K562 (cell line): ENCODE data around the gene MYO7A. TPM values are rescaled to one million over a fixed set of nuclear protein-coding genes. Genes with fewer than 3 reads are reported as not detected.

Experiments
- ATAC-seq: fragments of 200-7000 bp; cut with Tn5 transposase; 3 replicates; pipeline ENCODE4 v1.9.1; 2020; ENCODE audit warnings: moderate library complexity
- BruUV-seq: library from RNA; stranded (reverse); fragments of 400-500 nt; replicated peaks from 2 replicates; lab custom pipeline; 2021; lab: Mats Ljungman, UMichigan
- CTCF ChIA-PET: fragments of 300-600 bp; formaldehyde crosslinking; extraction: SDS; loops from one replicate; lab custom pipeline; 2021; ENCODE audit warnings: low intra/inter-chr PET ratio; lab: Yijun Ruan, JAX
- POLR2A ChIA-PET: fragments of 300-600, 350-650 bp; sonication (Branson Sonifier 250); formaldehyde crosslinking; extraction: SDS; loops from one replicate; lab custom pipeline; 2021; ENCODE audit warnings: antibody characterized with exemption, inconsistent platforms; lab: Yijun Ruan, JAX
- DNase-seq, 4 experiments: peaks; one replicate each; pipeline versions ENCODE4 v3.0.0 to v3.0.0-alpha.2; 2011 to 2018; ENCODE audit warnings: low spot score in 3 of 4, mixed read lengths in 3 of 4; ENCODE audit errors: extremely low read depth in 1 of 4
- FAIRE-seq: peaks from 2 replicates; lab custom pipeline; 2011; peaks lifted over from hg19 to GRCh38; lab: Jason Lieb, UNC
- H2AFZ ChIP-seq: 2 replicates; pipeline ENCODE4 v1.6.0; 2011; ENCODE audit warnings: low read depth, low read length, control low read depth, inconsistent platforms
- H3K27ac ChIP-seq: fragments of 200-600 bp; 3 replicates; pipeline ENCODE4 v1.8.0; 2011; ENCODE audit warnings: low read depth, mild to moderate bottlenecking, control low read depth, inconsistent platforms, low read length, moderate library complexity, mixed read lengths; ENCODE audit errors: extremely low read depth
- H3K27me3 ChIP-seq, 2 experiments: fragments of 300-600 bp in 1 of 2; 2 replicates in 1 of 2; 3 replicates in 1 of 2; pipeline versions ENCODE4 v1.6.0 to v1.8.0; 2011; ENCODE audit warnings: inconsistent platforms in 2 of 2, low read length in 2 of 2, mild to moderate bottlenecking in 1 of 2, mixed read lengths in 1 of 2, moderate library complexity in 1 of 2; ENCODE audit not compliant: control insufficient read depth in 2 of 2, insufficient read depth in 2 of 2
- H3K36me3 ChIP-seq: fragments of 300-600 bp; 3 replicates; pipeline ENCODE4 v1.8.0; 2011; ENCODE audit warnings: mild to moderate bottlenecking, low read length, inconsistent platforms; ENCODE audit not compliant: control insufficient read depth, insufficient read depth
- H3K4me1 ChIP-seq, 2 experiments: fragments of 200-600 bp in 1 of 2; replicated peaks in 1 of 2; 2 replicates in 1 of 2; 3 replicates in 1 of 2; pipeline versions ENCODE4 v1.5.1 to v1.8.0; 2011; ENCODE audit warnings: inconsistent platforms in 2 of 2, low read length in 2 of 2, mild to moderate bottlenecking in 1 of 2, mixed read lengths in 1 of 2, moderate library complexity in 1 of 2; ENCODE audit not compliant: control insufficient read depth in 2 of 2, insufficient read depth in 2 of 2
- H3K4me2 ChIP-seq: 2 replicates; pipeline ENCODE4 v1.6.1; 2011; ENCODE audit warnings: low read length, control low read depth, inconsistent platforms, mixed read lengths; ENCODE audit not compliant: insufficient read depth
- H3K4me3 ChIP-seq: fragments of 200-600 bp; sonication (generic), shearing (Covaris generic); 2 replicates; pipeline ENCODE4 v1.5.1; 2016; ENCODE audit warnings: control low read depth, inconsistent platforms
- H3K79me2 ChIP-seq: fragments of 200-600 bp; 3 replicates; pipeline ENCODE4 v1.8.0; 2011; ENCODE audit warnings: low read length, inconsistent platforms; ENCODE audit not compliant: control insufficient read depth, insufficient read depth
- H3K9ac ChIP-seq, 2 experiments: 2 replicates each; pipeline versions ENCODE4 v1.6.0 to v1.6.1; 2011; ENCODE audit warnings: low read depth in 2 of 2, low read length in 2 of 2, control low read depth in 1 of 2, inconsistent platforms in 1 of 2, mild to moderate bottlenecking in 1 of 2, mixed read lengths in 1 of 2; ENCODE audit not compliant: insufficient read depth in 1 of 2
- H3K9me1 ChIP-seq: one replicate; pipeline ENCODE4 v1.6.0; 2011; ENCODE audit warnings: inconsistent platforms, mild to moderate bottlenecking, low read length, moderate library complexity; ENCODE audit not compliant: control insufficient read depth, insufficient read depth
- H3K9me3 ChIP-seq: replicated peaks from 2 replicates; pipeline ENCODE4 v1.5.1; 2011; ENCODE audit warnings: low read depth, low read length, inconsistent platforms; ENCODE audit not compliant: control insufficient read depth, insufficient read depth
- H4K20me1 ChIP-seq: replicated peaks from 2 replicates; pipeline ENCODE4 v1.6.1; 2011; ENCODE audit warnings: low read length, inconsistent platforms, mixed read lengths; ENCODE audit not compliant: control insufficient read depth, insufficient read depth
- CC2D1A ChIP-seq: fragments of 450-650 bp; IDR thresholded peaks from 2 replicates; pipeline ENCODE4 v1.6.1; 2017; ENCODE audit warnings: mild to moderate bottlenecking
- CTCF ChIP-seq, 3 experiments: IDR thresholded peaks in 2 of 3; conservative IDR thresholded peaks in 1 of 3; 2 replicates each; pipeline ENCODE4 v1.5.1; 2011 to 2012; ENCODE audit warnings: low read length in 3 of 3, mild to moderate bottlenecking in 3 of 3, control low read depth in 2 of 3, improper control_type of control experiment in 1 of 3, inconsistent platforms in 1 of 3, low read depth in 1 of 3, mixed read lengths in 1 of 3, moderate library complexity in 1 of 3; ENCODE audit not compliant: insufficient read depth in 2 of 3
- HNRNPUL1 ChIP-seq: fragments of 200-400 bp; formaldehyde crosslinking; IDR thresholded peaks from 2 replicates; pipeline ENCODE4 v1.6.1; 2017; ENCODE audit warnings: low read length
- NR2C1 ChIP-seq, 2 experiments: fragments of 450-650 bp; IDR thresholded peaks; 2 replicates each; pipeline ENCODE4 v1.6.1; 2017; ENCODE audit warnings: mild to moderate bottlenecking in 2 of 2, antibody characterized with exemption in 1 of 2, inconsistent platforms in 1 of 2, missing compliant biosample characterization in 1 of 2, missing genetic modification characterization in 1 of 2
- NRF1 ChIP-seq, 2 experiments: fragments of 450-650 bp; IDR thresholded peaks in 1 of 2; conservative IDR thresholded peaks in 1 of 2; 2 replicates each; pipeline ENCODE4 v1.6.1; 2014; ENCODE audit warnings: mild to moderate bottlenecking in 2 of 2
- POLR2A ChIP-seq: fragments of 450-650 bp; conservative IDR thresholded peaks from 2 replicates; pipeline ENCODE4 v1.6.1; 2016
- RAD21 ChIP-seq, 2 experiments: fragments of 250-450 bp in 1 of 2; fragments of 450-650 bp in 1 of 2; sonication (Bioruptor Pico) in 1 of 2; formaldehyde crosslinking in 1 of 2; IDR thresholded peaks in 1 of 2; conservative IDR thresholded peaks in 1 of 2; 2 replicates each; pipeline versions ENCODE4 v1.4.0 to v1.8.0; 2020 to 2022; ENCODE audit warnings: mild to moderate bottlenecking in 2 of 2, moderate library complexity in 1 of 2
- SMC3 ChIP-seq: conservative IDR thresholded peaks from 2 replicates; pipeline ENCODE4 v1.6.1; 2011; ENCODE audit warnings: low read depth, low read length, improper control_type of control experiment; ENCODE audit not compliant: insufficient read depth
- VEZF1 ChIP-seq: fragments of 200-800 bp; sonication (Bioruptor generic); IDR thresholded peaks from 2 replicates; pipeline ENCODE4 v1.6.1; 2017; ENCODE audit warnings: missing genetic modification characterization, missing compliant biosample characterization
- WGBS: fragments of 100-300 bp; shearing (Covaris generic); methylation state at CpG from one replicate; pipeline ENCODE4 v1.1.6; 2016; ENCODE audit warnings: low coverage, mixed read lengths; ENCODE audit not compliant: insufficient coverage; ENCODE audit errors: missing lambda C conversion rate; 5-methylcytosine and 5-hydroxymethylcytosine counted together
- in situ Hi-C: fragments of 300-500 bp; cut with MboI; formaldehyde crosslinking; loops from 4 replicates; pipeline ENCODE4 v1.15.0; 2018; ENCODE audit warnings: inconsistent platforms, mixed read lengths
- intact Hi-C: fragments of 100-400 bp; cut with micrococcal nuclease; formaldehyde crosslinking; loops from 2 replicates; pipeline ENCODE4 v1.14.2; 2022
- polyA plus RNA-seq, 8 experiments: library from polyadenylated mRNA; depleted of rRNA in 4 of 8; stranded (reverse) in 5 of 8; unstranded in 3 of 8; fragments of >200 nt; fragmentation: Nextera tagmentation in 2 of 8; fragmentation: Illumina TruSeq in 1 of 8; extraction: Ambion mirVana in 2 of 8; extraction: Trizol in 1 of 8; gene quantifications; 2 replicates each; pipeline versions ENCODE4 v1.2.1 to v1.2.3, GENCODE V29; 2011 to 2014; ENCODE audit warnings: inconsistent platforms in 1 of 8, missing spikeins in 1 of 8
- total RNA-seq, 7 experiments: library from RNA; depleted of rRNA in 6 of 7; stranded (reverse); fragments of >200 nt in 6 of 7; fragmentation: Illumina TruSeq in 2 of 7; extraction: Trizol in 2 of 7; gene quantifications; 2 replicates each; pipeline versions ENCODE4 v1.2.1 to v1.2.3, GENCODE V29; 2011 to 2021; ENCODE audit warnings: low replicate concordance in 1 of 7

The MYO7A gene
- total and polyA plus RNA-seq, 9 of the 15 experiments (the other 6 are each of a cell fraction or from before 2014, with no cell fraction given): 0.01 to 0.11 (median 0.07) TPM; not detected in 1

- FAIRE-seq (peak; percentile 78), DNase-seq (peak; percentile 58 to 70 (median 62)), ATAC-seq (peak; percentile 75)
- H3K4me3 ChIP-seq: no peak overlapping the region
- TF ChIP-seq RAD21 (CRISPR knock-in tag; conservative IDR thresholded peaks at IDR 0.05 in 1 of 2, IDR thresholded peaks at IDR 0.05 in 1 of 2) (peak; percentile 28; a peak in 2 of 4 replicates), POLR2A (no peak), NRF1 (conservative IDR thresholded peaks at IDR 0.05 in 1 of 2, IDR thresholded peaks at IDR 0.05 in 1 of 2) (0 out of 4 replicates have a peak, but pooled peaks of 1 of the 2 experiments have one; percentile 16), VEZF1 (peak; percentile 13; the same call in 1 of the 2 replicates), CTCF (IDR thresholded peaks at IDR 0.05 in 2 of 3, conservative IDR thresholded peaks at IDR 0.05 in 1 of 3; ENCODE audit: insufficient read depth in 2 of 3, low read depth in 1 of 3, low read length in 3 of 3) (peak; percentile 69 to 86 (median 71)), CC2D1A (0 out of 2 replicates have a peak, but pooled peaks have one; percentile 19), SMC3 (0 out of 2 replicates have a peak, but pooled peaks have one; percentile 22), NR2C1 (IDR thresholded peaks at IDR 0.05) (peak; percentile 51), NR2C1 (tag; IDR thresholded peaks at IDR 0.05) (peak; percentile 59), HNRNPUL1 (no peak)
- no peaks in the 10 kb centered on the region for H4K20me1 ChIP-seq
- H3K9me3 ChIP-seq: no peaks in the 10 kb centered on the region
- H2AFZ ChIP-seq: peak overlapping the region; percentile 40; the same call in 1 of the 2 replicates
- no peak overlapping the region for H3K27ac ChIP-seq
- no peak overlapping the region for H3K4me2 ChIP-seq
- no peaks in the 10 kb centered on the region for H3K36me3 ChIP-seq
- ChIA-PET POLR2A (no interaction called here), CTCF (interaction anchor here (0.6 to 3.8 kb wide), 7 partner anchors 12 to 394 kb away, joined by 3 to 25 read pairs (median 3); no protein-coding TSS in a partner anchor)
- in situ Hi-C loops: no loop called here
- H3K9ac ChIP-seq: peak overlapping the region in 1 of 2 experiments; percentile 78; a peak in 2 of 4 replicates
- intact Hi-C loops: loop anchor here (2.0 to 5.0 kb wide), 2 partner anchors 67 to 191 kb away; no protein-coding TSS in a partner anchor
- peaks cover 0 to 13% of the 10 kb centered on the region in 2 experiments; a peak in 2 of 5 replicates for H3K4me1 ChIP-seq
- H3K79me2 ChIP-seq: no peaks in the 10 kb centered on the region
- 30% methylated on average over 6 of the region's 8 CpGs for WGBS
- no TSS peak for BruUV-seq
- H3K9me1 ChIP-seq: no peaks in the 10 kb centered on the region
- H3K27me3 ChIP-seq: peaks cover 6 to 71% of the 10 kb centered on the region in 2 experiments; a peak in 3 of 5 replicates
These were observed 14.5 kb upstream of the MYO7A start for GRCh38 chr11:77113382-77114088.
